NCI-H69 (cell line): ENCODE data around the gene C6orf89.
"Not testable (repeated sequence)": the region's sequence is repeated elsewhere in the genome, so short reads cannot be mapped to it uniquely, and the experiment has no call there.

ENCODE experiments used
- DNase-seq: peaks from one replicate; lab custom pipeline; 2025; lab: John Stamatoyannopoulos, UW

The C6orf89 gene

DNA sequence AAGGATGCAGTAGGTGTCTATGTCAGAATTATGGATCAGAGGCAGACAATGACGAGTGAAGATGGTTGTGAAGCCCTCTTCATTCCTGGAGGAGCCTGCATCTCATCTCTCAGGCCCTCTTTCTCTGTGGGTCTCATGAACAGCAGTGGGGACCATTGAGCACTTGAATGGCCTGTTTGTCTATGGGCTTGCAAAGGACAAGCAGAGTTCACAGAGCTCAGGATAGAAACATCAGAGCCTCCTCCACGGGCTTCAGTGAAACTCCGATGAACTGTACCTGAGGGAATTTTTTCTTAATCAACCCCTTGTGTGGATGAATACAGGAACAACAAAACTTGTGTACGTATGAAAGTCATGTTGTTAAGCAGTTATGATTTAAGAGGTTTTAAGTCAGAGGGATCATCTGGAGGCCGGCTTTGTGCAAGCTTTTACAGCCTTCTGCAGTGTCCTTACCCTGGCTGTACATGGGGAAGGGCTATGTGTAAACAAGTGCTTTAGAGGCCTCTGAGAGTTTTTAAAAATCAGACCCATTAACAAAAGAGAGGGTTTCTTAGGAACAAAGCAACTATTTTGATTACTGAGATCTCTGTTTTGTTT lies 39.1 kb downstream of the C6orf89 start:
- no peak for DNase-seq

DNA sequence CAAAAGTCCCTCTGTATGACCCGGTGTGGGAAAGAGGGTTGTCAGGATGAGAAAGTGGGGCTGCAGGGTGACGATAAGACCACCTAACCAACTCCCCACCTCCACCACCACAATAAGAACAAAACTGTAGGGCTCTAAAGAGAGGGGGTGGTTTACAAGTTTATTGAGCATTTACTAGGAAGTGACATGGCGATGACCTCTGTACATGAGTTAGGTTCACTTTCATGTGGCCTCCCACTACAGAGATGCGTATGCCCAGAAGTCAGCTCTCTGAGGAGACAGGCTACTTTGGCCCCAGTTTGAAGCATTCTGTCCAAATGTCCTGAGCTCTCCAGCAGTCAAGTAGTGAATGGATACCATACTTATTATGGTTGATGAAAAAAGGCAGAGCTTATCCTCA lies 40.1 kb downstream of the C6orf89 start:
- no peak for DNase-seq

DNA sequence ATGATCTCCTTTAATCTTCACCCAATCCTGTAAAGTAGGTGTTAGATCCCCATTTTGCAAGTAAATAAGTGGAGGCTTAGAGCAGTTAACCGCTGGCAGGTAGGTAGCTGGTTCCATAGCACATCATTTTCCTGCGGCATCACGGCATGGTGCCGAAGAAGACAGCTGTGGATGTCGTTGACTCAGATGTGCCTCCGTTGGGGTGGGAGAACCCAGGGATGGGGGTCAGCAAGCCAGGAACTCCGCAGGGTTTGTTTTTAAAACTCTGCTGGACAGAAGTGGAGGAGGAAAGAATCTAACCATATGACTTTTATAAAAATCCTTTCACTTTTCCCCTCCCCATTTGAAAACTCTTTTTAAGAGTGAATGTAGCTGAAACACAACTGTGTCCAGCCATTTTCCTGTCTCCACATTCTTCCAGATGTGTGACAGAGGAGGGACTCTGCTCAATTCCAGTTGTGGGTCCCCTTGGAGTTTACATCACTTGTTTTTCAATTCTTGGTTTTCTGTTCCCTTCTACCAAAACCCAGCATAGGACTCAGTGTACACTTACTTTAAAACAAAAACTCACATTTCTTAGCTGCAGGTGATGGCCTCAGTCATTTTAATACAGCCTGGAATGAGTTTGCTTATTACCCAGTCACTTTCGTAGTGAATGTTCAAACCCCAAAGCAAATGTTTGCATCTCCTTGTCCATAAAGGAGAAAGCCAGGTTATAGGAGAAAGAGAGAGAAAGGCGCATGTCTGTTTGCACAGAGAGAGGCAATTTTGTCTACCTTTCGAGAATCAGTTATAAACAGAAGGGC lies 41.2 kb downstream of the C6orf89 start:
- DNase-seq = no peak

DNA sequence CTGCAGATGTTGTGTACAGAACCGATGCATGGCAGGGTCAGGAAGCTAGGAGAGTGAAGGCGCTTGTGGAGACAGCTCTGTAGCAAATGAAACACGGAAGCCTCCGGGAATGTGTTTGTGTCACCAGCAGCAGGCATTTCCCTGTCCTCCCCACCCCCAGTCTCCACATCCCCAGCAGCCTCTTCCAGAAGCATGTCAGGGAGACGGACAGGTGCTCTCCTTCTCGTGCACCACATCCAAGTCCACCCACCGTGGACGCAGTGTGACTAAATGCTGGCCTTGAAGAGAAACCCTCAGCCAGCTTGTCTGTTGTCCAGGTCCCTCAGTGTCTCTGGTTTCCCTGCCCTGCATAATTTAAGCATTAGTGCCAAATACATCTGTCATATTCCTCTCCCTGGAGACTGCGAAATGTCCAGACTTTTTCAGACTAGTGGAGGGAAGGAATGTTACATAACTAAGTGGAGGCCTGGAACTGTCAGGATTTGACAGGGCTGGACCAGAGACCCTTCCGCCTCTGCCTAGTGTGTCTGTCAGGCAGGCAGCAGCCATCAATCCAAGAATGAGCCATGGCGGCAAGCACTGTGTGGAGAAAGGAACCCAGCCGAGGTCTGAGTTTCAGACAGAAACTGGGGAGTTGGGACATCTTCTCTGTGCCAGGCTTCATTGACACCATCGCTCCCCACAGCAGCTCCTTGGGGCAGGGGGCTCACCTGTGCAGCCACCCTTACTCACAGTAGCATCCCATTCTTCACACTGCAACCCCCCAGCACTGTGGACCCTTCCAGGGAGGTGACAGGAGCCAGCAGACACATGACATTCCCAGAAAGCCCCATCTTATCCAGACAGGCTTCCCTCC lies 42.2 kb downstream of the C6orf89 start:
- no peak for DNase-seq

DNA sequence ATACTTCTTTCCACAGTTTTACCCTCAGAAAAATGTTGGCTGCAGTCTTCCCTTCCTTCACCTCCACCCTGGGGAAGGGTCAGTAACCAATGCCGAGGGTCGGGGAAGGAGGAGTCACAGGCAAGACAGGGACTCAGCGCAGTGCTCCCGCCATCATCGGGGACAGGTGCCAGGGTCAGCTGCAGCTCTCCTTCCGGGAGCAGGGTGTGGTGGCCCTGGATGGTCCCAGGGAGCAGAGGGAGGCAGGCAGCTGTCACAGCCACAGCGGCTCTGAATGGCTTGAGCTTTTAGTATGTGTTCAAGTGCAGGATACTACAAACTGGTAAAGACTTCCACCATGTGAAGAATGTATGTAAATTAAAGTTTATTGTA lies 42.8 kb downstream of the C6orf89 start:
- DNase-seq = no peak

DNA sequence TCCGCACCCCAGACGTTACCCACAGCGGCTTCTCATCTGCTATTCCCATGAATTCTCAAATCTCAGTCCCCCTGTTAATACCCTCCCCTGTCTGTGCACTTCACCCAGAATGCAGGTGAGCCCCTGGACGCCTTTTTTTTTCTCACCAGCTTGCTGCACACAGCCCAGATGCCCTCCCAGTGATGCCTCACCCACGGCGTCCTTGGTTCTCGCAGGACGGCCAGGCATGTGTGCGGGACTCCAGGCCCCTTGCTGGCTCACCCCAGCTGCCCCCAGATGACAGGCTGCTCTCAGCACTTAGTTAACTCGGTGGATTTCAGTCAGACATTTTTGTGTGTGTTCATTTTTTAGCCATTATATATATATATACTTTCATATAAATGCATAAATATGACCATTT lies 43.4 kb downstream of the C6orf89 start:
- no peak for DNase-seq

DNA sequence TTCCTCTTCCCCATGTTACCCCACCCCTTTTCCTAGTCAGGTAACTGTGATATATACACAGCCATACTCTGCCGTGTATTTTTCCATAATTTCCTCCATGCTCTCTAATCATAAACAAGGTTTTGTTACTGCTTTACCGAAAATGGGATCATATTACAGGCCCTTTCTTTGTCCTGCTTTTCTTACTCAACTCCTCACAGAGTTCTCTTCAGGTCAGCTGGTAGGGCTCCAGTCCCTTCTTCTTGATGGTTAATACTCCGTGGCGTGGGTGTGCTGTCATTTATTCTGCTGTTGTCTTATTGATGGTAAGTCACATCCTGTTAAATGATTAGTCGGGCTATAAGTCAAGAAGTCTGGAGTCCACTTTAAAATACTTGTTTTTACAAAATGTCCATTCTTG lies 43.9 kb downstream of the C6orf89 start:
- peak; percentile 52 for DNase-seq

DNA sequence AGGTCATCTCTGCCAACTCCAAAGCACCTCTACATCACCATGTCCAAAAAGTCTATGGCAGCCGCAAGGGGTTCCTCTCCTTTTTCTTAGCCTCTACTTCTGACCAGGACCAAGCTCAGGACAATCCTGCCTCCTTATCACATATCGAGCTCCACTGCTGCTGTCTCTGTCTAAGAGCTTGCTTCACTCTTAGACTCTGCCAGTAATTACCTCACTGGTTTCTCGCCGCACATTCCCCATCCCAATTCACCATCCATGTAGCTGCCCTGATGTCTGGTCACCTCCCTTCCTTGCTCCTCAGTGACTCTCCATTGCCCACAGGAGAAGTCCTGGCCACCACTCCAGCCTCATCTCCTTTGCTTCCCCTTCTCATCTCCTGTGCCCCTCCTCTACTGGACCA lies 44.7 kb downstream of the C6orf89 start:
- DNase-seq = no peak

DNA sequence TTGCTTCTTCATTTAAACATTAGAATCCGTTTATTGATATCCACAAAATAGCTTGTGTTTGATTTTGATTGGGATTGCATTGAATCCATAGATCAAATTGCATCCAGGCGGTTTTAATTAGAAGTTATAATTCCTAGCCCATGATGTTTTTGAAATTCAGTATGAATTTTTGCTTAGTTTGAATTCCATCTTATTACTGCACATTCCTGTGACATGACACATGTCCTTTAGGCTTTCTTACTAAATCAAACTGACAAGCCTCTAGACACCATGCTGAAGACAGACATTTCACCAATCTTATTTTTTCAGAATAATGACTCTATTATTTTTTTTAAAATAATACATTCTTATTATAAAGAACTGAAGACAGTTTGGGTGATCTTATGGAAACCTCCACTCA lies 47.4 kb downstream of the C6orf89 start:
- no peak for DNase-seq

DNA sequence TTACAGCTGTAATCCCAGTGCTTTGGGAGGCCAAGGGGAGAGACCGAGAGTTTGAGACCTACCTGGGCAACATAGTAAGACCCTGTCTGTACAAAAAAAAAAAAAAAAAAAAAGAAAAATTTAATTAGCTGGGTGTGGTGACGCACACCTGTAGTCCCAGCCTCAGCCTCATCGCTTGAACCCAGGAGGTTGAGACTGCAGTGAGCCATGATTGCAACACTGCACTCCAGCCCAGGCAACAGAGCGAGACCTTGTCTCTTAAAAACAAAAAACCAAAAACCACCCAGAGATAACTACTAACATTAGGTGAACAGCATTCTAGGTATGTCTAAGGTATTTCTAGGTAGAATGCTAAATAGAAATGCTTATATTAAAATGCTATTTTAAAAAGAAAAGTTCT lies 47.8 kb downstream of the C6orf89 start:
- no peak for DNase-seq

DNA sequence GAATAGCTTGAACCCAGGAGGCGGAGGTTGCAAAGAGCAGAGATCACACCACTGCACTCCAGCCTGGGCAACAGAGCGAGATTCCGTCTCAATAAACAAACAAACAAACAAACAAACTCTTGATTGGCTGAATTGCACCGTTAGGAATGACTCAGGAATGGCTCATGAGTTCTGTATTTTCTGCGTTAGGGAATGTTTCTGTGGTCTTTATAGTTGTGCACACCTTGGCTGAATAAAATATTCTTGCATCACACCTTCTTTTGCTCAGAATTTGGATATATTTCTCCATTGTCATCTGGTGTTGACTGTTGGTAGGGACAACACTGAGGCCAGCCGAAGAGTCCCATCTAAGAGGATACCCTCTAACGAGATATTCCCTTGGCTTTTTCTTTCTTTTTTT lies 49.1 kb downstream of the C6orf89 start:
- no peak for DNase-seq

DNA sequence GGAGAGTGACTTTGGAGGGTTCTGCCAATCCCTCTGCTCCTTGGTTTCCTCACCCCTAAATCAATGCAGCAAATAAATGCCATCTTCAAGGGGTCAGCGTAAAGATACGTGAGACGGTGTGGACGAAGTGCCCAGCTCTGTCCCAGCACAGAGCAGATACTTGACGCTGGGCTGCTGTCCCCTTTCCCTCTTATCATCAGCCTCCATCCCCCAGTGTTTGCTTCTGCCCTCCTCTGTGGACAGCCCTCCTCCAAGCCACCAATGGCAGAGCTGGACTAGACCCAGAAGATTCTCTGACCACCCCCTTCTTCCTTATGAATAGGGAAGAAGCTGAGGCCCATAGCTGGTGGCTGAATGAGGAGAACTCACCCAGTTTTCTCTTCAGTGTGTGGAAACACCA lies 51.1 kb downstream of the C6orf89 start:
- no peak for DNase-seq

DNA sequence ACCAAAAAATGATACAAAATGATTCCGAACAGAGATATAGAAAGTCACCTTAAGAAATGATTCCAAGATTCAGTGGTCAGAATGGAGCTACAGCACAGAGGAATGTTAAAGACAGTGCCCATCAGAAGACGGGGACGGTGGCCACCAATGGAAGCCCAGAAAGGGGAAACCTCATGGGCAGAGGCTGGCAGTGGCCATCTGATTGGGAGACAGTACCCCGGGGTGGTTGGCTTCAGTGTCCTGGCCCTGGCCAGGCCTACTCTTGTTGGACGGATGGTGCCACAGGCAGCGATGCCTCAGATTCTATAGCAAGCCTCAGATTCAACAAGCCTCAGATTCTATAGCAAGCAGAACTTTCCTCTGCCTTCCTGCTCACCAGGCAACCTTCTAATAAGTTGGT lies 52.1 kb downstream of the C6orf89 start:
- DNase-seq = no peak

DNA sequence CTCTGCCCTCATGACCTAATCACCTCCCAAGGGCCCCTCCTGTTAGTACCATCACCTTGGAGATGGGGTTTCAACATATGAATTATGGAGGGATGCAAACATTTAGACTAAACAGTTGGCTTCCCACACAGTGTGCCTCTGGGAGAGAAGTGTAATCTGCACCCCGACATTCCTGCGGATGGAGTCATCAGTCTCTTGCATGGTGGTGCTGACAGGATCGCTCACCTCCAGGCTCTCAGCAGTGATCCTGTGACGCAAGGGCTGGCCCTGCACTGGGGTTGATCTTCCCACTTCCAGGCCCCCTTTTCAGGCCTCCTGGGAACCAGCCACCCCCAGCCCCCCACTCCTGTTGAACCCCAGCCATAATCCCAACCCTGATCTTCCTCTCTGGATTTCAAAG lies 52.8 kb downstream of the C6orf89 start:
- DNase-seq = no peak

DNA sequence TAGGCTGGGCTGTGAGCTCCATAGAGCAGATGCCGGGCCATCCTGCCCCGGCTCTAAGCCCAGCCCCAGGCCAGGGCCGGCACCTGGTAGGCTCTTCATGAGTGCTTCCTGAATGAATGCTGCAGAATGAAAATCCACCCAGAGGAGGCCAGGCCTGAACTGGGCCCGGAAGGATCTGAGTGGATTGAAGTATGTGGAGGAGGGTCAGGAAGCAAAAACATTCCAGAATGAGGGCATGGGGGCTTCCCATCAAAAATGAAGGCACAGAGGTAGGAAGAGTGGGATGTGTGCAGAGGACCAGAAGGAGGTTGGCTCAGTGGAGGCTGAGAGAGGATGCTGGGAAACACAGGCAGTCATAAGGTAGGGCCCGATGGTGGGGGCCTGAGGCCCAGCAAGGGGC lies 53.3 kb downstream of the C6orf89 start:
- DNase-seq = not testable (repeated sequence)

DNA sequence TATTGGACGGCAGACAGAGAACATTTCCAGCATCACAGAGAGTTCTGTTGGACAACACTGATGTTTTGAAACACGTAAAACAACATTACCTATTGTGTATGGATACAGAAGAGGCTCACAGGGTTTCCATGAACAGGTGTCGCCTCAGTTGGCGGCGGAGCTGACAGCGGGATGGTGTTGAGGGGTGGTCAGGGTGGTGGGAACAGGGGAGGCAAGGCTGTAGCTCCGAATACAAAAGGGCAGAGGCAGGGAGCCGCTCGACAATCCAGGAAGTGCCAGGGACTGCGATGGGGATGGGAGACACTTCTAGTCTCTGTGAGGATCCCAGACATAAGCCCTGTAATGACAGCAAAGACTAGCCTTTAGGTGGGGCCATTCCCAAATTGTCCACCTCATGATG lies 54.3 kb downstream of the C6orf89 start:
- DNase-seq = no peak

DNA sequence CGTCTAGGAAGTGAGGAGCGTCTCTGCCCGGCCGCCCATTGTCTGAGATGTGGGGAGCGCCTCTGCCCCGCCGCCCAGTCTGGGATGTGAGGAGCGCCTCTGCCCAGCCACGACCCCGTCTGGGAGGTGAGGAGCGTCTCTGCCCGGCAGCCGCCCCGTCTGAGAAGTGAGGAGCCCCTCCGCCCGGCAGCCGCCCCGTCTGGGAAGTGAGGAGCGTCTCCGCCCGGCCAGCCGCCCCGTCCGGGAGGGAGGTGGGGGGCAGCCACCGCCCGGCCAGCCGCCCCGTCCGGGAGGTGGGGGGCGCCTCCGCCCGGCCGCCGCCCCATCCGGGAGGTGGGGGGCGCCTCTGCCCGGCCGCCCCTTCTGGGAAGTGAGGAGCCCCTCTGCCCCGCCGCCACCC lies 55.8 kb downstream of the C6orf89 start:
- not testable (repeated sequence) for DNase-seq

DNA sequence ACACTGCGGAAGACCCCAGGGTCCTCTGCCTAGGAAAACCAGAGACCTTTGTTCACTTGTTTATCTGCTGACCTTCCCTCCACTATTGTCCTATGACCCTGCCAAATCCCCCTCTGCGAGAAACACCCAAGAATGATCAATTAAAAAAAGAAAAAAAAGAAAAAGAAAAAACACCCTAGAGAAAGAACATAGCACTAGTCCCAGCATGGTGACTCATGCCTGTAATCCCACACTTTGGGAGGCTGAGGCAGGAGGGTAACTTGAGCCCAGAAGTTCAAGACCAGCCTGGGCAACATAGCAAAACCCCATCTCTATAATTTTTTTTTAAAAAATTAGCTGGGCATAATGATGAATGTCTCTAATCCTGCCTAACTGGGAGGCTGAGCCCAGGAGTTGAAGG lies 56.6 kb downstream of the C6orf89 start:
- not testable (repeated sequence) for DNase-seq

DNA sequence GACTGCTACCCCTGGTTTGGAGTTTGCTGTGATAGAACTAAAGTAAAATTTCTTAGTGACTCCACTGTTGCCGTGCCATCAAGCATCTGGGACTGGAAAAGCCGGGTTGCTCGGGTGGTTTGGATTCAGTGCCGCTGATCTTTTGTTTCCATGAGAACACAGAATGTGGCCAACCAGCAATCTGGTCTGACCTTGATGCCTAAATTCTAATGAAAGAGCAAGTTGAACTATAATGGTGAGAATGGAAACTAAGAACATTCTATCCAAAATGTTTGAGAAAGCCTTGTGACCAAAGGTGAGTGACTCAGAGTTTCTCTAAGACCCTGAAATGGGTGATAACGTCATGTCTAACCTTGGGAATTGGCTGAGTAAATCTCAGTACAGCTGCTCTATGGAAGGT lies 58.9 kb downstream of the C6orf89 start:
- DNase-seq = no peak

DNA sequence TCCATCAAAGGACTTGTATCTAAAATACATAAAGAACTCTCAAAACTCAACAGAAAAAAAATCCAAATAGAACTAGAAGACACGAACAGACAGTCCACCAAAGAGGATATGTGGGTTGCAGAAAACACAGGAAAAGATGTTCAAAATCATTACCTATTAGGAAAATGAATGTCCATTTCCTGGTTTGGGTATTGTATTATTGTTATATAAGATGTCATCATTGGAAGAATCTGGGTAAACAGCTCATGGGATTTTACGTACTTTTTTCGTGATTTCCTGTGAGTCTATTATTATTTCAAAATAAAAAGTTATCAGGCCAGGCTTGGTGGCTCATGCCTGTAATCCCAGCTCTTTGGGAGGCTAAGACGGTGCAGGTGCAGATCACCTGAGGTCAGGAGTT lies 59.5 kb downstream of the C6orf89 start:
- DNase-seq = no peak

DNA sequence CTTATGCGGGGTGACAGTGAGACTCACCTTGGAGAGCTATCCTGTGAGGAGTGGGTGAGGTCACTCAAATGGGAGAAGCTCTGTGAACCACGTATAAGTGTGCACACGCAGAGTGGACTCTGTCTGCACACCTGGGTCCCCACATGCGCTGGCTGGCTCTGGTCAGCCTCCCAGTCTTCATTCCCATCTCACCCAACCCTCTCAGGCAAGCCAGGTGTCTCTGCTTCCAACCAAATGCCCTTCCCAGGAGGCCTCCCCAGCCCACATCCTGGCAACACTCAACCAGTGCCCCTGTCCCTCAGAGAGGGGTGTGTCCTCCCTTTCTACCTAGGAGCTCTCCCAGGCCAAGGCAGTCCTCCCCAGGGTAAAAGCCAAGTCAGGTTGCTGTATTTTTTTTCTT lies 60.8 kb downstream of the C6orf89 start:
- peak; percentile 48 for DNase-seq

DNA sequence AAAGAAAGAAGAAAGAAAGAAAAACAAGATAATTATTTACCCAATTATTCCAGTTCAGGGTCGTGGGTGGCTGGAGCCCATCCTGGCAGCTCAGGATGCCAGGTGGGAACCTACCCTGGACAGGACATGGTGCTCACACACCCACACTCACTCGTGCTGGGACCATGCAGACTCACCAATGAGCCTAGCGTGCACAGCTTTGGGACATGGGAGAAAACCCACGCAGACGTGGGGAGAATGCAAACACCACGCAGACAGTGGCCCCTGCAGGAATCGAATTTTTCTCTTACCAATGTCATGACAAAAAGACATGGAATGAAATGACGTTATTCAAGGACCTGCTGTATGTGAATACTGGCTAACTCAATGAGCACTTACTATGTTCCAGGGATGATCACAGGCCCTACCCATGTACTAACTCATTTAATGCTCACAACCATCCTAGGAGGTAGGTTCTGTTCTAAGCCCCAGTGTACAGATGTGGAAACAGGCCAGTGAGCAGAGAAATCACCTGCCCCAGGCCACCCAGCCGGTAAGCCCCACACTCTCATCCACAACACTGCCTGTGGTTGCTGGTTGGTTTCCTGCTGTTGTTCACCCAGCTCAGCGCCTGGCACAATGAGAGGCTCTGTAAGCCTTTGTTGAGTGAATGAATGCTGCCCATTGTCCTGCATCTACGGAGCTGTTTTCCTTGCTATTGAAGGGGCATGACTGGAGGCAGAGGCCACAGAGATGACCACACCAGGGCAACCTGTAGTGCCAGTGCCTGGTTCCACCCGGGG lies 62.0 kb downstream of the C6orf89 start:
- DNase-seq = peak; percentile 24
